Activated naive CD4-positive, alpha-beta T cell treated with anti-CD3 and anti-CD28 coated beads for 36 hours (primary cell): ENCODE results near the gene DTX4. TPM values are rescaled to one million over a fixed set of nuclear protein-coding genes. Genes with fewer than 3 reads are reported as not detected.

Experiments used
- CTCF ChIA-PET: fragments of 350-600 bp; sonication (Branson Sonifier 250); formaldehyde crosslinking; loops from one replicate; lab custom pipeline; 2021; ENCODE audit warnings: antibody characterized with exemption; lab: Charles Lee
- DNase-seq: peaks from one replicate; pipeline ENCODE4 v3.0.0-alpha.2; 2020
- H3K27ac Mint-ChIP-seq: one replicate; pipeline ENCODE4 v1.8.0; 2021; ENCODE audit warnings: mild to moderate bottlenecking, mixed read lengths
- H3K27me3 Mint-ChIP-seq: one replicate; pipeline ENCODE4 v1.8.0; 2021; ENCODE audit warnings: low read depth, mixed read lengths
- H3K36me3 Mint-ChIP-seq: one replicate; pipeline ENCODE4 v1.8.0; 2021; ENCODE audit warnings: low read depth, mixed read lengths
- H3K4me1 Mint-ChIP-seq: one replicate; pipeline ENCODE4 v1.8.0; 2021; ENCODE audit warnings: low read depth, mixed read lengths
- H3K4me3 Mint-ChIP-seq: one replicate; pipeline ENCODE4 v1.8.0; 2021; ENCODE audit warnings: mild to moderate bottlenecking, moderate library complexity, mixed read lengths
- H3K9me3 Mint-ChIP-seq: one replicate; pipeline ENCODE4 v1.8.0; 2021; ENCODE audit warnings: mixed read lengths
- intact Hi-C: fragments of 100-400 bp; cut with micrococcal nuclease; formaldehyde crosslinking; loops from one replicate; pipeline ENCODE4 v1.15.1; 2023
- total RNA-seq, 2 experiments: library from RNA; stranded (reverse); gene quantifications; one replicate each; pipeline ENCODE4 v1.2.3, GENCODE V29; 2021

Gene DTX4
- total RNA-seq, 2 experiments from 2014 or later: 0.07 to 0.14 TPM

- Mint-ChIP-seq H3K36me3 (peaks cover 4% of the 10 kb centered on the region), H3K27me3 (peaks cover 13% of the 10 kb centered on the region), H3K9me3 (peaks cover 4% of the 10 kb centered on the region), H3K27ac (no peak overlapping the region), H3K4me1 (no peaks in the 10 kb centered on the region), H3K4me3 (no peak overlapping the region)
- intact Hi-C loops: no loop called here
- no peak for DNase-seq
- CTCF ChIA-PET: interaction anchor here (1.0 to 2.7 kb wide), 4 partner anchors 7 to 35 kb away, joined by 4 to 11 read pairs (median 6); partner anchors contain the start of gene DTX4
Measured at GRCh38 chr11:59193587-59194130, 21.7 kb downstream of the DTX4 start.

GRCh38 chr11:59195586-59195985 is 23.7 kb downstream of the DTX4 start:
- intact Hi-C loops: no loop called here
- Mint-ChIP-seq H3K36me3 (peaks cover 4% of the 10 kb centered on the region), H3K27me3 (peaks cover 13% of the 10 kb centered on the region), H3K27ac (no peak overlapping the region), H3K4me3 (no peak overlapping the region), H3K9me3 (peaks cover 4% of the 10 kb centered on the region), H3K4me1 (peaks cover 12% of the 10 kb centered on the region)
- DNase-seq: no peak
- CTCF ChIA-PET: interaction anchor here (1.6 kb wide), 1 partner anchor 15 kb away, joined by 5 read pairs; no protein-coding TSS in a partner anchor

- intact Hi-C loops: no loop called here
- H3K36me3 Mint-ChIP-seq: peaks cover 4% of the 10 kb centered on the region
- no peak overlapping the region for H3K4me3 Mint-ChIP-seq
- H3K9me3 Mint-ChIP-seq: peaks cover 4% of the 10 kb centered on the region
- H3K4me1 Mint-ChIP-seq: peaks cover 15% of the 10 kb centered on the region
- peaks cover 14% of the 10 kb centered on the region for H3K27me3 Mint-ChIP-seq
- DNase-seq: no peak
- CTCF ChIA-PET: interaction anchor here (1.6 kb wide), 1 partner anchor 16 kb away, joined by 5 read pairs; no protein-coding TSS in a partner anchor
- H3K27ac Mint-ChIP-seq: no peak overlapping the region
Measured at GRCh38 chr11:59196777-59197176, 24.8 kb downstream of the DTX4 start.

GRCh38 chr11:59197991-59198390 is 26.1 kb downstream of the DTX4 start:
- Mint-ChIP-seq H3K27ac (no peak overlapping the region), H3K4me1 (peaks cover 15% of the 10 kb centered on the region), H3K4me3 (no peak overlapping the region), H3K9me3 (peaks cover 4% of the 10 kb centered on the region), H3K27me3 (peaks cover 17% of the 10 kb centered on the region), H3K36me3 (peaks cover 4% of the 10 kb centered on the region)
- intact Hi-C loops: no loop called here
- CTCF ChIA-PET: interaction anchor here (0.6 to 2.6 kb wide), 6 partner anchors 8 to 577 kb away, joined by 3 to 20 read pairs (median 6); partner anchors contain the start of gene DTX4
- no peak for DNase-seq

GRCh38 chr11:59198726-59199125 is 26.8 kb downstream of the DTX4 start:
- H3K9me3 Mint-ChIP-seq: peaks cover 4% of the 10 kb centered on the region
- H3K27ac Mint-ChIP-seq: no peak overlapping the region
- H3K4me1 Mint-ChIP-seq: peaks cover 15% of the 10 kb centered on the region
- CTCF ChIA-PET: interaction anchor here (0.7 to 2.6 kb wide), 5 partner anchors 8 to 27 kb away, joined by 3 to 20 read pairs (median 7); partner anchors contain the start of gene DTX4
- H3K36me3 Mint-ChIP-seq: peaks cover 4% of the 10 kb centered on the region
- H3K4me3 Mint-ChIP-seq: no peak overlapping the region
- no peak for DNase-seq
- intact Hi-C loops: no loop called here
- H3K27me3 Mint-ChIP-seq: peaks cover 17% of the 10 kb centered on the region

GRCh38 chr11:59199546-59200422 is 27.9 kb downstream of the DTX4 start:
- H3K4me3 Mint-ChIP-seq: no peak overlapping the region
- peaks cover 4% of the 10 kb centered on the region for H3K9me3 Mint-ChIP-seq
- CTCF ChIA-PET: interaction anchor here (1.7 to 10.5 kb wide), 4 partner anchors 10 to 29 kb away, joined by 7 to 67 read pairs (median 16); partner anchors contain the start of gene DTX4
- DNase-seq: peak; percentile 77
- peaks cover 15% of the 10 kb centered on the region for H3K4me1 Mint-ChIP-seq
- H3K36me3 Mint-ChIP-seq: peaks cover 4% of the 10 kb centered on the region
- intact Hi-C loops: loop anchor here (1.0 to 10.0 kb wide), 7 partner anchors 9 to 605 kb away; partner anchors contain the start of genes DTX4, FAM111B and PATL1
- H3K27ac Mint-ChIP-seq: no peak overlapping the region
- H3K27me3 Mint-ChIP-seq: peaks cover 18% of the 10 kb centered on the region

GRCh38 chr11:59200423-59200746 is 28.5 kb downstream of the DTX4 start:
- no peak for DNase-seq
- H3K27ac Mint-ChIP-seq: no peak overlapping the region
- CTCF ChIA-PET: interaction anchor here (10.5 kb wide), 1 partner anchor 30 kb away, joined by 67 read pairs; the partner anchor contains the start of gene DTX4
- peaks cover 4% of the 10 kb centered on the region for H3K9me3 Mint-ChIP-seq
- peaks cover 4% of the 10 kb centered on the region for H3K36me3 Mint-ChIP-seq
- H3K27me3 Mint-ChIP-seq: peaks cover 19% of the 10 kb centered on the region
- no peak overlapping the region for H3K4me3 Mint-ChIP-seq
- intact Hi-C loops: loop anchor here (1.0 to 10.0 kb wide), 7 partner anchors 8 to 604 kb away; partner anchors contain the start of genes DTX4, FAM111B and PATL1
- peaks cover 15% of the 10 kb centered on the region for H3K4me1 Mint-ChIP-seq

GRCh38 chr11:59201353-59201752 is 29.4 kb downstream of the DTX4 start:
- Mint-ChIP-seq H3K27ac (no peak overlapping the region), H3K27me3 (peaks cover 25% of the 10 kb centered on the region), H3K36me3 (peaks cover 4% of the 10 kb centered on the region), H3K4me3 (no peak overlapping the region), H3K4me1 (peaks cover 18% of the 10 kb centered on the region), H3K9me3 (peaks cover 4% of the 10 kb centered on the region)
- no peak for DNase-seq
- CTCF ChIA-PET: interaction anchor here (0.6 to 10.5 kb wide), 8 partner anchors 12 to 1410 kb away, joined by 3 to 67 read pairs (median 4); partner anchors contain the start of genes DTX4 and MPEG1
- intact Hi-C loops: loop anchor here (2.0 to 10.0 kb wide), 3 partner anchors 95 to 603 kb away; partner anchors contain the start of genes FAM111B and PATL1

GRCh38 chr11:59204746-59205145 is 32.8 kb downstream of the DTX4 start:
- Mint-ChIP-seq H3K36me3 (no peaks in the 10 kb centered on the region), H3K27ac (no peak overlapping the region), H3K27me3 (peaks cover 21% of the 10 kb centered on the region), H3K9me3 (no peaks in the 10 kb centered on the region), H3K4me3 (no peak overlapping the region), H3K4me1 (peaks cover 46% of the 10 kb centered on the region)
- intact Hi-C loops: loop anchor here (10.0 kb wide), 2 partner anchors 460 to 600 kb away; partner anchors contain the start of gene PATL1
- DNase-seq: no peak
- CTCF ChIA-PET: interaction anchor here (1.0 to 10.5 kb wide), 3 partner anchors 18 to 38 kb away, joined by 4 to 67 read pairs (median 6); partner anchors contain the start of gene DTX4

- intact Hi-C loops: loop anchor here (10.0 kb wide), 2 partner anchors 459 to 599 kb away; partner anchors contain the start of gene PATL1
- CTCF ChIA-PET: interaction anchor here (0.7 to 10.5 kb wide), 9 partner anchors 13 to 186 kb away, joined by 3 to 67 read pairs (median 4); partner anchors contain the start of gene DTX4
- no peaks in the 10 kb centered on the region for H3K9me3 Mint-ChIP-seq
Measured at GRCh38 chr11:59205648-59206047, 33.7 kb downstream of the DTX4 start.

GRCh38 chr11:59206635-59207034 is 34.7 kb downstream of the DTX4 start:
- peaks cover 35% of the 10 kb centered on the region for H3K4me1 Mint-ChIP-seq
- CTCF ChIA-PET: interaction anchor here (0.7 to 10.5 kb wide), 13 partner anchors 8 to 406 kb away, joined by 3 to 67 read pairs (median 4); partner anchors contain the start of gene DTX4
- no peak overlapping the region for H3K4me3 Mint-ChIP-seq
- no peaks in the 10 kb centered on the region for H3K36me3 Mint-ChIP-seq
- H3K9me3 Mint-ChIP-seq: no peaks in the 10 kb centered on the region
- H3K27me3 Mint-ChIP-seq: peaks cover 24% of the 10 kb centered on the region
- intact Hi-C loops: loop anchor here (10.0 kb wide), 2 partner anchors 458 to 598 kb away; partner anchors contain the start of gene PATL1
- peak; percentile 35 for DNase-seq
- H3K27ac Mint-ChIP-seq: no peak overlapping the region

More at GRCh38 chr11:59205648-59206047, 33.7 kb downstream of the DTX4 start:
- Mint-ChIP-seq H3K27ac (no peak overlapping the region), H3K4me1 (peaks cover 38% of the 10 kb centered on the region), H3K36me3 (no peaks in the 10 kb centered on the region), H3K4me3 (no peak overlapping the region), H3K27me3 (peaks cover 23% of the 10 kb centered on the region)
- DNase-seq: no peak
